ENCODE data around the gene KIF5B.
"Not testable (repeated sequence)": the region's sequence is repeated elsewhere in the genome, so short reads cannot be mapped to it uniquely, and the experiment has no call there.

The KIF5B gene

DNA sequence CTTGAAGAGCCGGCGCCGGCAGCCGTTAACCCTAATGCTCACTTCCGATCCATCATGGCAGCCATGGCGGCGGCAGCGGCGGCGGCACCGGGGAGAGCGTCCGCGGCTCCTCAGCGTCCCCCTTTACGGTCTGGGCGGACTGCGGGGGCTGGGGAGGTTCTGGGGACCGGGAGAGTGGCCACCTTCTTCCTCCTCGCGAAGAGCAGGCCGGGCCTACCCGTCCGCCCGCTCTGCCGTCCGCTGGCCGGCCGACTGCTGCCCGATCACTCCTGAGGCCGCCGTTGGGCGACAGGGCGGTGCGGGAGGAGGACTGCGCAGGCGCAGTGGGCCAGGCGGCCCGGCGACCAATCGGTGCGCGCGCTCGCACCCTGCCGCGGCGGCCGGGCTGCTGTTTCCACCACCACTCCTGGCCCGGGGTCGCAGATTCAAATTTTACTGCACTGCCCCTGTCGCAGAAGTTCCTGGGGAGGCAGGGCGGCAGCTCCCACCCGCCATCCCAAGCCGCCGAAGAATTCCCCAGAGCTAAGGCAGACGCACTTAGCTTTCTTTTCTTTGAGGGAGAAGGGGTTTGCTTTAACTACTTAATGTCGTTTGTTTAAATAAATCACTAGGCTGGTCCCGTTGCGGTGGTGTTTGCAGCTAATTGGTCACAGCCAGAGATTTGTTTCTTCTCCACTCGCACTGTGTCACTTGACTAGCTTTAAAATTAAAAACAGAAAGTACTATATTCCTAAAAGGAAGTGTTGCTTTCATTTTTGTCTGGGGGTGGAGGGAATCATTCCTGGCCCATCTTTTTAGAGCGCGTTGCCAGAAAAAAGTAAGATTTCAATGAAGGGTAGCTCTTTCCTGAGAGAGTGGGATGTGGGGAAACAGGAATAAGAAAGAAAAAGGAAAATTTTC is at the start of gene KIF5B:
TSS of gene KIF5B (minus strand) at position 290 of the 900 bp plus-strand sequence. CDS start 452 bp downstream, outside the sequence.
- peak; percentile 90 for DNase-seq

DNA sequence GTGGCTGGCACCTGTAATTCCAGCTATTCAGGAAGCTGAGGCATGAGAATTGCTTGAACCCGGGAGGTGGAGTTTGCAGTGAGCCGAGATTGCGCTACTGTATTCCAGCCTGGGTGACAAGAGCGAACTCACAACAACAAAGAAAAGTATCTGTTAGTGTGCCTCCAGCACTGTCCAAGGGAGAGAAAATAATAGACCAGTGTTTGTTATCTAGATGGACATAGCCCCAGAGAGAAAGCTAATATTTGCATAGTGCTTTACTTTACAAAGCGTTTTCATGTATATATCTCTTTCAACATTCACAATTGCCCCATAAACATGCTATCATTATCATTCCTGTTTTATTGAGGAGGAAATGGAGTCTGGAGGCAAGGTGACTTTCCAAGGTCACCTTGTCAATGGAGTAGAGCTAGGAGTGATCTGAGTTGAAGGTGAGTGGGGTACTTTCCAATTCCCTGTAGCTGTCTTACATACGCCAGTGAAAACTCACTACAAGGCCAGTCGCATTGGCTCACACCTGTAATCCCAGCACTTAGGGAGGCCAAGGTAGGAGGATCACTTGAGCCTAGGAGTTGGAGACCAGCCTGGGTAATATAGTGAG is 49.7 kb upstream of the KIF5B start:
- no peak for DNase-seq

DNA sequence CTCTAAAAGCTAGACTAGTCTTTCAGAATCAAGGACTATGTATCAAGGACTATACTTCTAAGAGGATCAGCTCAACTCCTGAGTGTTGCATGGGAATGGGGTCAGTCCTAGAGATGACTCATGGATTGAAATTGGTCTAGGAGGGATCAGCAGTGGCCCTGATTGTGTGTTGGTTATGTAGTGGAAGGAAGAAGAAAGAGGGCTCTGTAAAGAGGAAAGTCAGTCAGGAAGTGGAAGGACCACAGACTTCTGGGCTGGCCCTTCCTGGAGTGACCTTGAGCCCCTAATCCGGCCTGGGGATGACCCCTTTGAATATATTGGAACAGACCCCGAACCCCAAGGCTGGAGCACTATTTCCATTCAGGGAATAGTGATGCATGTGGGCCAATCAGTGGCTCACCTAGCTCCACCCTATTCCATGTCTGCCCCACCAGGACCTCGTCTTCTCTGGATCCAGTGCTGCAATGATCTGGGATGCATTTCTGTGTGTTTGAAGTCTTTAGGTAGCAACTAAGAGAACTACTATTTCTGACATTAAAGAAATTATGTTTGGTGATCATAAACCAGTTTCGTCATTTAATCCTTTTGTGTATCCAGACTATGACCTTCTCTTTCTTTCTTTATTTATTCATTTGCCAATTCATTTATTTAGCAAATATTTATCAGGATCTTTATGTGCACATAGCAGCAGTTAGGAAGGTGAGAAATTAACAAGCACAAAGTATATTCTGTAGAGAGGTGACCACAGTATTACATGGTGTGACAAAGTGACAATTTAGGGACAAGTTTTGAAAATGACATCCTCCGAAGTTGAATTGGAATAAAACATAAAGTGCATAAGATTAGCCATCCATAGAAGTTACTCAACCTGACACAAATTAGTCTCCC is 48.6 kb upstream of the KIF5B start:
- DNase-seq: no peak

DNA sequence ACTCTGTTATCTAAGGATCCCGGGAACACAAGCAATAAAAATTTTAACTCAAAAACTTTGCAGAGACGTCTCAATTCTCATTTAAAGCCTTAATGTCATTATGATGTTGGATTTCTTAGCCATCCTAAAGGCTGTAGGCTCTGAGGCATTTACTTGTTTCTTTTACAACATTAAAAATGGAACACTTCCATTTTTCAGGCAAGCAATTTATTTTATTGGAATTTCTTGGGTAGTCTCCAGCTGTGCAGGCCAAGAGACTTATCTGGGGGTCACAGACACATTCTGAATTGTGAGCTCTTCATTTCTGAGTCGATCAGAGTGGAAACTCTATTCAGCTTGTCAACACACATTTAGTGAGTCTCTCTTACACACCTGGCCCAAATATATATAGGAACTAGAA is 48.0 kb upstream of the KIF5B start:
- DNase-seq: no peak

DNA sequence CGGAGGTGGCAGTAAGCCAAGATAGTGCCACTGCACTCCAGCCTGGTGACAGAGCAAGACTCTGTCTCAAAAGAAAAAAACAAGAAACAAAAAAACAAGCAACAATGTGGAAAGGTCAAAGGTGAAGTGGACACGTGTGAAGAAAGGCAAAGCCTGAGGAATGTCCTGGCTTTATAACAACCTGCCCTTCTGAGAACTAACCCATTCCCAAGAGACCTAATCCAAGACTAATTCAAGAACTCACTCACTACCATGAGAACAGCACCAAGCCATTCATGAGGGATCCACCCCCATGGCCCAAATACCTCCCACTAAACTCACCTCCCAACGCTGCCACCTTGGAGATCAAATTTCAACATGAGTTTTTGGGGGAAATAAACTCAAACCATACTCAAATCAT is 47.5 kb upstream of the KIF5B start:
- DNase-seq: no peak

DNA sequence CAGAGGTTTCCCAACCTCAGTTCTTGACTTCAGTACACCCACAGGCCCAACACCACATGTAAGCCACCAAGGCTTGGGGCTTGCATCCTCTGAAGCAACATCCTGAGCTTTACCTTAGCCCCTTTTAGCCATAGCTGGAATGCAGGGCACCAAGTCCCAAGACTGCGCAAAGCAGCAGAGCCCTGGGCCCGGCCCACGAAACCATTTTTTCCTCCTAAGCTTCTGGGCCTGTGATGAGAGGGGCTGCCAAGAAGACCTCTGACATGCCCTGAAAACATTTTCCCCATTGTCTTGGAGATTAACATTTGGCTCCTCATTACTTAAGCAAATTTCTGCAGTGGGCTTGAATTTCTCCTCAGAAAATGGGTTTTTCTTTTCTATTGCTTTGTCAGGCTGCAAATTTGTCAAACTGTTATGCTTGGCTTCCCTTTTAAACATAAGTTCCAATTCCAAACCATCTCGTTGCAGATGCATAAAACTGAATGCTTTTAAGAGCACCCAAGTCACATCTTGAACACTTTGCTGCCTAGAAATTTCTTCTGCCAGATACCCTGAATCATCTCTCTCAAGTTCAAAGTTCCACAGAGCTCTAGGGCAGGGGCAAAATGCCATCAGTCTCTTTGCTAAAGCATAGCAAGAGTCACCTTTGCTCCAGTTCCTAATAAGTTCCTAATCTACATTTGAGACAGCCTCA is 42.5 kb upstream of the KIF5B start:
- not testable (repeated sequence) for DNase-seq

DNA sequence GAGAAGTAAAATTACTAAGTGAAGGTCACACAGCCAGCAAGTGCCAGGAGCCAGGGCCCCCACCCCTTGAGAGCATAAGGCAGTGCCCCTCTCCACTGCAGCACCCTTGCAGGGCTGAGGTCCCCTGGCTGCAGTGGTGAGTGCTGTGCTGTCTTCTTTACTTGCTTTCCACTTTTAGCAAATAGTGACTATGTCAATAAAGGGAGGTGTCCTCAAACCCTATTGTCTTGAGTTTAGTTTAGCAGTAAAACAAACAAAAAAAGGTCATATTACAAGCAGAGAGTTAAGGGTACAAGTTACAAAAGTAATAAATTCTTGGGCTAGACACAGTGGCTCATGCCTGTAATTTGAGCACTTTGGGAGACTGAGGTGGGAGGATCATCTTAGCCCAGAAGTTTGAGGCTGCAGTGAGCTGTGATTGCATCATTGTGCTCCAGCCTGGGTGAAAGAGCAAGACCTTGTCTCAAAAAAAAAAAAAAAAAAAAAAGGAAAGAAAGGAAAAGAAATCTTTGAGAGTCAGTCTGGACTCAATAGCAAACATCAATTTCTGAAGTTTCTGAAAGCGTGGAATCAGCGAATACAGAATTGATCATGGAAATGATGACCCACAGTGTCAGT is 39.0 kb upstream of the KIF5B start:
- DNase-seq: no peak

DNA sequence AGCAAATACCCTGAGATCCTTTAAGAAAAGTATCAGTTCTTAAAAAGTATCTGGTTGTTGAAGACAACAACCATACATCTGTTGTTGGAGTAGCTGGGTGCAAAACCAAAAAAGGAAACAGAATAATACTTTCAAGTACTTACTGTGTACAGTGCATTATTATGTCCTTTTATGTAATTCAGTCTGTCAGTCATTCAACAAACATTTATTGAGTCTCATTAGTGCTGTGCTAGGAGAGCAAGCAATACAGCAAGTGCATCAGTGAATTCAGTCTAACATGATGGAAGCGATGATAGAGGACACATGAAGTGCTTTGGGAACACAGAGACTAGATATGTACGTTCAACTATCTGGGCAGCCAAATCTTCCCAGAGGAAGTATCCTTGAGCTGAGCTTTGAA is 37.4 kb upstream of the KIF5B start:
- no peak for DNase-seq

DNA sequence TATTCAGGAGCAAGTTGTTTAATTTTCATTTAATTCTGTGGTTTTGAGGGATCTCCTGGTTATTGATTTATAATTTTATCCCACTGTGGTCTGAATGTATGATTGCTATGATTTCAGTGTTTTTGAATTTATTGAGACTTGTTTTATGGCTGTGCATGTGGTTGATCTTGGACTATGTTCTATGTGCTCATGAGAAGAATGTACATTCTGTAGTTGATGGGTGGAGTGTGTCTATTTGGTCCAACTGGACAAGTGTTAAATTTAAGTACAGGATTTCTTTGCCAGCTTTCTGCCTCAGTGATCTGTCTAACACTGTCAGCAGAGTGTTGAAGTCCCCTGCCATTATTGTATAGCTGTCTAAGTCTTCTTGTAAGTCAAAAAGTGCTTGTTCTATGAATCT is 34.8 kb upstream of the KIF5B start:
- no peak for DNase-seq

DNA sequence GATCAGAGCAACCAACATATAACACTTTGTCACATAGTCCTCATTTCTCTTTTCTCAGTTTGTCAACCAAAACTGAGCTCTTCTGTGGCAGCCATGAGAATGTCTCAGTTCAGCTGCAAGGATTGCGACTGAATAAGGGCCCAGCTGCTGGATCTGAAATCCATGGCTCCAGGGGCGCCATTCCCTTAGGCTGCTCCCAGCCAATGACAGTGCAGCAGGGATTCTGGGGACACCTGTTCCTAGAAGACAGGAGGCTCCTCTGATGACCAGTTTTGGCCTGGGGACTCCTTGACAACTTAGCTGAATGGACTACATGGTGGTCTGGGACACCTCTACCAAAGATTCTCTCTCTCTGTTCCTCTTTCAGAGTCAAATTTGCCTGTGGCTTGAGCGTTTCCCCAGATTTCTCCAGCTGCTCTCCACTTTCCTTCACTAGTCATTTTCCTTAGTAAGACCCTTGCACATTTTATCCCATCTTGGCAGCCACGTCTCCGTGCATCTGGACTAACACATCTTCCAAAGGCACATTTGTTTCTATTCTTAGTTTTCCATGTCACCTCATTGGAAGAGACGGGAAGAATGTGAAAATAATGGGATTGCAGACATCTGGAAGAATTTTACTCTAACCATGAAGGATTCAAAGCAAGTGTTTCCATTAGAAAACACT is 28.1 kb upstream of the KIF5B start:
- DNase-seq: no peak

DNA sequence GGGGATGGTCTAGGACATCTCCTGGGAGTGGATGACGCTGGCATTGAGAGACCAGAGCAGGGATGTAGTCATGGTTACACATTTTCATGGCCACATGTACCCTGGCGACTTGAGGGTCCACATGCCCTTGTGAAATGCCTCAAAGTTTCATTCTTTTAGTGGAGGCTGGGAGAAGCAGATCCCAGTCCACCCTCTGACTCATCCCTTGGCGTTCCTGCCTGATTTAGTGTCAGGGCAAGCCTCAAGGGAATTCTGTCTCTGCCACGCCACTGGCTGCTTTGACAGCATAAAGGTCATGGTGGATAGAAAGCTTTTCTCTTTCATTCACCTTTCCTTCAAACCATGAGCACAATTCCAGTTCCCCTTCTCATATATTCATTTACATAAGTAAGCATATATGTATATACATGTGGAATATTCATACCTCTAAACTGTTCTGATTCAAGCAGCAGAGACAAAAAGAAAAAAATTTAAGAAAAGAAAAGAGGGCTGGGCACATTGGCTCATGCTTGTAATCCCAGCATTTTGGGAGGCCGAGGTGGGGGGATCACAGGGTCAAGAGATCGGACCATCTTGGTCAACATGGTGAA is 21.8 kb upstream of the KIF5B start:
- DNase-seq: no peak

DNA sequence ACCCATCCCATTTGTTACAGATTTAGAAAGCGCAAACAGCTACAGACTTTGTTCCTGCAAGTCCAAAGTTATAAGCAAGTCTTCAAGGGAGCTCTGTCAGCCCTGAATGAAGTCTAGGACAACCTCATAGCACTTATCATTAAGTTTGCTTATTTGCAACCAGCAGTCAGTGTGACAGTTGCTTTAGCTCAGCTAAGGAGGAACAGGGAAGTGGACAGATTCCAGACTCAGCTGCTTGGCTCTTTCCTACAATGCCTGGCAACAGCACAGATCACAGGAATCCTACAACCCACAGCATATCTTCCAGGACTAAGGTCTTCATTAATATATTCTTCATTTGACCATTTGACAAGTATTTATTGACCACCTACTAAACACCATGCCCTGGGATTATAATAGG is 17.4 kb upstream of the KIF5B start:
- DNase-seq: no peak

DNA sequence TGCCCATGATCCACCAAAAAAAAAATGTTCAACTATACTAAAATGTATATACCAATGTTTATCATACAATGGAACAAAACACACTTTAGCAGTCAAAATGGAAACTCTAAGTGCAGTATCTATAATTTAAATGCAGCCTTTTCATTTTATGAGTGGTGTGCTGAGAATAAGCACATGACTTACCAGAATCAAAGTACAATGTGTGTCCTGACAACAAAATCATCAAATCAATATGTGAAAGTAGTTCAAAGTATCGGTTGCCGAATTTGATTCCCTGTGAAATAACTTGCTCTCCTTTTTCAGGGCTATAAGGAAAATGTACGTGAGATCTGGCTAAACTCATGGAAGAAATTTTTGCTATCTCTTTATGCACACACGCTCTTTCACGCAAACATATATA is 16.9 kb upstream of the KIF5B start:
- no peak for DNase-seq

DNA sequence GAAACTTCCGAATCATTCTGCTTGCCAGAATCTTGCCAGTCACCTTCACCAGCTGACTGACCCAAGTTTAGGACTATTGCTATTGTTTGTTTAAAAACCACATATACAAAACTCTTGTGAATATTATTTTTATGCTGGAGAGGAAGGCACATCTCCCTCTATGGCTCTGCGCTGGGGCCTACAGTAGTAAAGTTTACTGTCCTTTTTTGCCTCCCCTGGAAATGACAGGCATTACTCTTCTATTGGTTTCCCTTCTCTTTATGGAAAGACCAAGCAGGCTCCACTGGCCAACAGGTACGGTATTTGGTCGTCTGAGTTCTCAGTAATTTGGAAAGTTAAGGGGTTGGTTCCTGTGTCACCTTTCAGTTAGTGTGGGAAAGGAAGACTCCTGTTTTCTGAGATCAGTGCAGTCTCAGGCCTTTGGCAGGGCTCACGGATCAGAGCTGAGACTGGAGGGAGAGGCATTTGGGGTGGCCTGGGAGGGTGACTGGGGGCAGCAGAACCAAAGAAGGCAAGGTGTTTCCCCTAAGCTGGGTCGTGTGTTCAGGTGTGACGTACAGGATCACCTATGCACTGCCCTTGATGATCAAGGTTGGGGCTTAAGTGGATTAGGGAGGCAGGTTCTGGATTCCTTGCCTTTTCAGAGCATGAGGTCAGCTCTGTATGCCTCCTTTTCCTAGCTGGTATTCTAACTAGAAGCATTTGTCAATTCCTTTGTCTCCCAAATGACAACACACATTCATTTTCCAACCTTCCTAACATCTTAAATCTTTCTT is 16.0 kb upstream of the KIF5B start:
- DNase-seq: no peak

DNA sequence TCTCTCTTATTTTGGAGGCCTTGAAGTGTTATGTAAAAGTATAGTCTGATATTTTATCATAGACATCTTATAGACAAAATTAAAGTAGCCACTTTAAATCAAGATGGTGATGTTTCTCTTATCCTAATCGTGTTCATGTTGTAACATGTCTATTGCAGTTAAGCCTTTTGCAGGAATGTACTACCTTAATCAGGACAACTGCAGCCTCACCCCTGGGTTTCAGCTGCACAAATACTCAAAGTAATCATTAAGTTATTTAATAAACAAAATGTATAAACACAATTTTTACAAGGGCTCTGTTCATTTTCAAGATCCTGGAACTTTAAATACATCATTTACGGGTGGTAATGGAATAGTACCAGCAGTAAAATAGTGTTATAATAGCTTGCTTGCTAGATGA is 14.4 kb upstream of the KIF5B start:
- DNase-seq: no peak

DNA sequence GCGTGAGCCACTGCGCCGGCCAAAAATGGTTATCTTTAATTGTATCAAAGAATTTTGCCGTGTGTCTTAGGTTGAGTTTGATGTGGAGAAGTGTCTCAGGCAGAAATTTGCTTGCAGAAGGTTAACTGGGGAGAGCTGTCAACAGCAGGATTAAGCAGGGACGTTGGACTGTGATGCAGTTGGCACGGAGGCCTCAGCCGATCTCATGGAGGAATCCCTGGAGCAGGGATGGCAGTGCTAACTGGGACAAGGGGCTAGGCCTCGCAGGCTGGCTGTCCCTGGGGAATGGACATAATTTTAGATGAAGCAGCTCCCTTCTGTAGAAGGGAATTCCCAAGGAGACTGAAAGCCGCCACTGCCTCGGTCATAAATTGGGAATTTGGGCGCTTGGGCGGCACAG is 12.3 kb upstream of the KIF5B start:
- DNase-seq: no peak

DNA sequence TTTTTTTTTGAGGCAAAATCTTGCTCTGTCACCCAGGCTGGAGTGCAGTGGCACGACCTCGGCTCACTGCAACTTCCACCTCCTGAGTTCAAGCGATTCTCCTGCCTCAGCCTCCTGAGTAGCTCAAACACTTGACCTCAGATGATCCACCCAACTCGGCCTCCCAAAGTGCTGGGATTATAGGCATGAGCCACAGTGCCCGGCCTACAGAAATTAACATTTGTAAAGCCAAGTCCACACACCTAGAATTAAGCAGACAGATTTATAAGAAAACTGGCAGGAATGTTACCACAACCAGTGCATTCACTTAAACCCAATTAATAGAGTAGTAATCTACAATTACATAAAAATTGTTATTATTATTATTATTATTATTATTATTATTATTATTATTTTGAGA is 11.7 kb upstream of the KIF5B start:
- not testable (repeated sequence) for DNase-seq

DNA sequence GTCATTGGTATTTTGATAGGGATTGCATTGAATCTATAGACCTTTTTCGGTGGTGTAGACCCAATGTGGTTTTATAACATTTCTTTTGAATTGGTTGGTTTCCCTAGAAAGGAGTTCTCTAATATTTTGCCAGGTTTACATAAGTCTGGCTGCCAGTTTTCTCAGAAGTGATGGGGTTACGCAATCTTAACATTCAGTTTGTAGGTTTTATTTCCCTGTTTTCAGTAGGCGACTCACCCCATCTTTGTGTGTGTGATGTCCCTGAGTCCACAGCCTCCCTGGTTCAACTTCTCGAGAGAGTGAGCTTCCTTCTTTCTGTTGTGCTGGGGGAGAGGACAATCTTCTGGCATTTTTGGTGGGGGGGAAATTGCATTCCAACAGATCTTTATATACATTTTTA is 9.6 kb upstream of the KIF5B start:
- no peak for DNase-seq

DNA sequence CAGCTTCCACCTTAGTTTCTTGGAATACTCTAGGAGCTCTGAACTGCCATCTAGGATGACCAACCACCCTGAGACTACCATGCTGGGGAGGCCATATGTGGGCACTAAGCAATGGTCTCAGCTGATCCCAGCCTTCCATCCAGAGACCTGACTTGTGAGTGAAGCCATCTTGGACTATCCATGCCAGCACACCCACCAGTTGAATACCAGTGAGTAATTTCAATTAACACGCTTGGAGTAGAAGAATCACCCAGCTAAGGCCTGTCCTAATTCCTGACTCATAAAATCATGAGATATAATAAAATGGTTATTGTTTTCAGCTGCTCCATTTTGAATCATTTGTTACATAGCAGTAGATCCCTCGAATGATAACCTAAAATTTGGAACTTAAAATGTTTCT is 5.2 kb upstream of the KIF5B start:
- DNase-seq: no peak

DNA sequence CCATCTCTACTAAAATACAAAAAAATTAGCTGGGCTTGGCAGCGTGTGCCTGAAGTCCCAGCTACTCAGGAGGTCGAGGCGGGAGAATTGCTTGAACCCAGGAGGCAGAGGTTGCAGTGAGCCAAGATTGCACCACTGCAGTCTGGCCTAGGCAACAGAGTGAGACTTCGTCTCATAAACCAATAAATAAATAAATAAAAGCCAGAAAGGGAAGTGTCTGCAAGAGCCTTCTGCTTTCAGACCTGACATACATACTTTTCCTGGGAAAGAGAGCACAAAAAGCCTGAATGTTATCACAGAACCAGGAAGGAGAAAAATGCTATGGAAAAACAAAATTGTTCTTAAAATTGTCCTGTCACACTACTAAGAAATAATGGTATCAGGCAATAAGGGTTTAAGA is 4.1 kb upstream of the KIF5B start:
- DNase-seq: no peak

DNA sequence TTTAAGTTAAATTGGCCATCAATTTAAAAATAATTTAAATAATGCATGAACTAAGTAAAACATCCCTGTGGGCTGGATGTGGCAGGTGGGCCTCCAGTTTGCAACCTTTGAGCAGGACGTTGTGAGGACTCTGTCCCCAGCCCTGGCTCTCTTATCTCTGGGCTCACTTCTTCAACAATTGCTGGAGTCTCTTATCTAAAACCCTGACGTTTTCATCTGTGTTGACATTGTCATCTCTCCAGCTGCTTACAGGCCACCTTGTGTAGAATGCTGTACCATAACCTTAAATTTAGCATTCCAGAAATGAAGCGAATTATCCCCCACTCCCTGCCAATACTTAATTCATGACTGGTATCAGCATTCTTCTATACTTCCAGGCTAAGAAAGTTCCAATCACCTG is 3.2 kb upstream of the KIF5B start:
- no peak for DNase-seq
